ENCODE measurements around the gene SAA1. TPM values are rescaled to one million over a fixed set of nuclear protein-coding genes. Genes with fewer than 3 reads are reported as not detected.

Gene SAA1
- total and polyA plus RNA-seq, 2 donors (not counting 3 experiments of a cell fraction or from before 2014, with no cell fraction given), result not detected

- H3K9me3 ChIP-seq (replicated peaks; ENCODE audit: control insufficient read depth, insufficient read depth, low read length), result no peaks in the 10 kb centered on the region
Measured at GRCh38 chr11:18236664-18237356, 29.3 kb upstream of the SAA1 start, which contains the start of gene SAA4. SAA4 (minus strand) TSS chr11:18236802; CDS start chr11:18235926, 876 bp downstream.

More at GRCh38 chr11:18236664-18237356, 29.3 kb upstream of the SAA1 start, which contains the start of gene SAA4:
- CTCF ChIA-PET, result no interaction called here
- no peak within 1 kb of the TSS for H3K27ac ChIP-seq (ENCODE audit: insufficient read depth, low read depth, low read length)
- H3K36me3 ChIP-seq (ENCODE audit: control insufficient read depth in 2 of 2, extremely low read depth in 1 of 2, insufficient read depth in 2 of 2, low read length in 2 of 2), result no peaks in the 10 kb centered on the region
- no peaks in the 10 kb centered on the region for H4K20me1 ChIP-seq (replicated peaks; ENCODE audit: control insufficient read depth, extremely low read depth, insufficient read depth, low read length)
- H3K9me1 ChIP-seq (replicated peaks; ENCODE audit: control insufficient read depth, extremely low read depth, insufficient read depth, low read length), result no peaks in the 10 kb centered on the region
- no peak within 1 kb of the TSS for H3K9ac ChIP-seq (replicated peaks; ENCODE audit: extremely low read depth, insufficient read depth, low read length)
- FAIRE-seq, result no peak
- H3K4me3 ChIP-seq (replicated peaks in 1 of 3; ENCODE audit: insufficient read depth in 1 of 3, low read depth in 1 of 3, low read length in 3 of 3), result no peak within 1 kb of the TSS
- dilution Hi-C loops (cut with MboI; ENCODE audit: extremely low pct_ligation_motif_present, low sequenced_read_pairs) (no loop called here), intact Hi-C loops (cut with micrococcal nuclease) (no loop called here)
- no peak within 1 kb of the TSS for H3K4me2 ChIP-seq (ENCODE audit: insufficient read depth, low read length)
- no peaks in the 10 kb centered on the region for H3K79me2 ChIP-seq (ENCODE audit: control insufficient read depth, insufficient read depth, low read length)
- no peaks in the 10 kb centered on the region for H3K4me1 ChIP-seq (ENCODE audit: control insufficient read depth, extremely low read depth, insufficient read depth, low read length)
- peaks cover 12 to 17% of the 10 kb centered on the region in 2 experiments for H3K27me3 ChIP-seq (ENCODE audit: control insufficient read depth in 2 of 2, insufficient read depth in 2 of 2, low read length in 2 of 2)
- no peak within 1 kb of the TSS for H2AFZ ChIP-seq (ENCODE audit: low read depth, low read length)
- TF ChIP-seq GATA2 (IDR thresholded peaks at IDR 0.05; ENCODE audit: insufficient read depth, insufficient read length, low read depth, low read length) (no peak), EZH2 (IDR thresholded peaks at IDR 0.05; ENCODE audit: borderline replicate concordance, low read depth, low read length, severe bottlenecking) (no peak), POLR2AphosphoS5 (IDR thresholded peaks at IDR 0.05; ENCODE audit: insufficient read depth, low read depth, low read length) (no peak), CTCF (IDR thresholded peaks at IDR 0.05; ENCODE audit: extremely low read depth in 1 of 2, insufficient read depth in 1 of 2, low read depth in 1 of 2, low read length in 2 of 2) (no peak), MAX (IDR thresholded peaks at IDR 0.05; ENCODE audit: insufficient read depth, insufficient read length) (no peak), MYC (IDR thresholded peaks at IDR 0.05; ENCODE audit: low read depth, low read length) (no peak), JUN (IDR thresholded peaks at IDR 0.05; ENCODE audit: borderline replicate concordance, insufficient read depth, insufficient read length, low read depth) (no peak), FOS (IDR thresholded peaks at IDR 0.05; ENCODE audit: borderline replicate concordance, insufficient read depth, low read length) (no peak), POLR2A (IDR thresholded peaks at IDR 0.05; ENCODE audit: low read depth, low read length) (no peak)
- no TSS peak for BruUV-seq (replicated peaks)
- no peak for DNase-seq (ENCODE audit: low read depth, low spot score)
- POLR2A ChIA-PET, result no interaction called here
